Measurements from ENCODE around the gene ATAD3B. TPM values are rescaled to one million over a fixed set of nuclear protein-coding genes. Genes with fewer than 3 reads are reported as not detected.

The ATAD3B gene
- polyA plus RNA-seq, 4 donors = 9.4 to 29.9 (median 20.5) TPM

DNA sequence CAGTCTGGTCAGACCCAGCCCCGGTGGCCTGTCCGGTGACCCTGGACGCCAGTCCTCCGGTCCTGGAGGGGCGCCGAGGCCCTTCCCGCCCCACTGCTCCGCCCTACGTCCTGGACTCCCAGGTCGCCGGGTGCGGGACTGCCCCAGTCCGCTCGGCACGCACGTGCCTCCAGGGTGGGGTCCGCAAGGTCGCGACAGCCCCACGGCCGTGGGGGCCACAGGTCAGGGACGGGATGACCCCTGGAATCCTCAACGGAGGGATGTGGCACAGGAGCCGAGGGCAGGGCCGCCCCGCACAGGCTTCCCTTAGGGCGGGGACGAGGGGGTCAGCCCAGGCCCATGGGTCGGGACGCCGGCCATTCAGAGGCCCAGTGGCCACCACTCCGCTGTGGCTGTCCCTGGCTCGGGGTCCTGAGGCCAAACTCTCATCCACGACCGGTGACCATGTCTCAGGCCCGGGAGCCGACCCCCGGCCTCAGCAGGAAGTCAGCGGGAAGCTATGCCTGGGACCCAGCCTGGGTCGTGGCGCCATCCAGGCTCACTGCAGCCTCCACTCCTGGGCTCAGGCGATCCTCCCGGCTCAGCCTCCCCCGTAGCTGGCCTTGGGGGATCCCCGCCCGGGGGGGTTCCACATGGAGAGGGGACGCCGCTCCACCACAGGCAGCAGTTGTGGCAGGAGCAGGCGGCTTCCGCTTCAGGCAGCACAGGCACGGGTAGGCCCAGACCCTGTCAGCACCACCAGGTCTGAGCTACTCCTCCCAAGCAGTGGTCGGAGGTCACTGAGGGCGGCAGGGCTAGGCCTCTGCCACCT is 69.5 kb downstream of the ATAD3B start:
- DNase-seq (ENCODE audit: low read depth in 4 of 4, low spot score in 2 of 4) = no peak

DNA sequence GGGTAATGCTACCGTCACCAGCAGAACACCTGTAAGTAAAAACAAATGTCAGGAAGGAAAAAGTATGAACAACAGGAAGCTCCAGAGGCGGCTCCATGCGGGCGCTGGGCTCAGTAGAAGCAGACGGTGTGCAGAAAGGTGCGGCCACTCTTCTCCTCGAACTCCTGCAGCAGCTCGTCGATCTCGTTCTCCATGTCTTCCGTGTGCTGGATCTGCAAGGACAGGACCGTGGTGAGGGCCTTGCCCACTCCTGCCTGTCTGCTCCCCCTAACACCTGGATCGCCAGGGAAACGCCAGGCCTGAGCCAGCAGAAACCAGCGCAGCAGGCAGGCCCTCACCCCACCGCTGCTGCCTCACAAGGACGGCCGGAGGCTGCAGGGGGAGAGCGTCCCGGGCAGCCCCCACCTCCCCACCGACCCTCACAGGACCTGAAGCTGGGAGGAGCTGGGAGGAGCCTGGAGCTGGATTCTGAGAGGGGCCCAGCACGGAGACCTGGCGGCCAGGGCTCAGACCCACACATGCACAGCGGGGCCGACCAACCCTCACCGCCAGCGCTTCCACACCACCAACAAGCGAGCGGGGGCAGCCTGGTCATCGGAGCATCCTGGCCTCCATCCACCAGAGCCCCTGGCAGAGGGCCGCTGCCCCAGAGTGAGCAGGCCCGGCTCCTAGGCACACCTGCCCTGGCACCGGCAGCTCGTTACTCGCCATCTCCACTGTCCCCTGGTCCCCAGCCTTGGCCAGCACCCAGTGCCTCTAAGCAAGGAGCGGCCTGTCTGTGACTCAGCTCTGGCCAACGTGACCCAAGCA is 70.6 kb downstream of the ATAD3B start:
- DNase-seq (ENCODE audit: low read depth in 4 of 4, low spot score in 2 of 4) = no peak

DNA sequence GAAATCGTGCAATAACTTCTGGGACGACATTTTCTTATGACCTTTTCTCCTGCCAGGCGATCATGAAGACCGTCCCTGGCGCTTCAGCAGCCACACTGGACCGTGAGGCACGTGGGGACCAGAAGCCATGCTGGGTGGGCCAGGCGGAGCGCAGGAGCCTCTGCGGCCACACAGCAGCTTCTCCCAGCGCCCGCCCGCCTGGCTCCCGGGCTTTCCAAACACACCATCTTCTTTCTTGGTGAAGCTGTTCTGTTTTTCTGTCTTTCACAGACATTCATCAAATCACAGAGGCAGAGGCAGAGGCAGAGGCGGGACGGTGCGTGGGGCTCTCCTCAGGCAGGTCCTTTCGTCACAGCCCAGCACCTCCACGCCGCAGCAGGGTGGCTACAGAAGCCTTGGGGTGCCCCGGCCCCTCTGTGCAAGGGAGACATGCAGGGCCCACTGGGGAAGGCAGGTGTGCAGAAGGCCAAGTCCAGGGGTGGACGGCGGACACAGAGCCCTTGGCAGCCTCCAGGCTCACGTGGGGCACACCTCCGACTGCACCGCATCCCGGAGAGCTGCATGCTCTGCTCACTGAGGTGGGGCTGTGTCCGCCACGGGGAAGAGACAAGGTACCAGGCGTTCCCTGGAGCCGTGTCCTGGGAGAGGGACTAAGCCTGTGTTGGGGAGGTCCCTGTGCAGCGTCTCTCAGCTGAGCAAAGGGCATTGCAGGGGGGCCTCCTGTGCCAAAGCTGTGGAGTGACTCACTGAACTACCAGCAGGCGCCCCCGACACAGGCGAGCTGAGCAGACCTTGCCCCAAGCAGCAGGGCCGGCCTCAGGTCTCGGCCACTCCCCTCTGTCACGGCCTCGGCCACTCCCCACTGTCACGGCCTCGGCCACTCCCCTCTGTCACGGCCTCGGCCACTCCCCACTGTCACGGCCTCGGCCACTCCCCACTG is 71.5 kb downstream of the ATAD3B start:
- no peak for DNase-seq (ENCODE audit: low read depth in 4 of 4, low spot score in 2 of 4)

DNA sequence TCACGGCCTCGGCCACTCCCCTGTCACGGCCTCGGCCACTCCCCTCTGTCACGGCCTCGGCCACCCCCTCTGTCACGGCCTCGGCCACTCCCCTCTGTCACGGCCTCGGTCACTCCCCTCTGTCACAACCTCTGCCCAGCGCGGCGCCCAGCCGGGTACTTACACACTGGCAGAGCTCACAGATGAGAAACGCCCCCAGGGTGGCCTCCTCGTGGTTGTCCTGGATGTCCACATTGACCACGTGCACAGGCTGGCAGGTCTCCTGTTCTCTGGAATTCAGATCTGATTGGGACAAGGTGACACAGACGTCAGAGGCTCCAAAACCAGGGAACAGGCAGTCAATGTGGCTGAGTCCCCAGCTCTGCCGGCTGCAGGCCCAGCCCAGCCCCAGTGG is 72.1 kb downstream of the ATAD3B start:
- DNase-seq (ENCODE audit: low read depth in 4 of 4, low spot score in 2 of 4) = no peak

DNA sequence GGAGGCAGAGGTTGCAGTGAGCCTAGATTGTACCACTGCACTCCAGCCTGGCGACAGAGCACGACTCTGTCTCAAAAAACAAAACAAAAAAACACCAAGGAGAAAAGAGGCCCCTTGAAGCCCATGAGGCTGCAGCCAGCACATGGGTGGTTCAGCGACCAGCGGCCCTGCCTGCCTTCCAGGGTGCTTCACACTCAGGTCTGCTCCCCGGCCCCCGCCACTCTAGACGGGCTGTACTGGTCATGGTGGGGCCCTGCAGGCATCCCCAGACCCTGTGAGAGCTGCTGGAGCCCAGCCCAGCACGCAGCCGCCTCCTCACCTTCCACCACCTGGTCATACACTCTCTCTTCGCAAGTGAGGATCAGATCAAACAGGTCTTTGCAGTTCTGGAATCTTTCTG is 73.0 kb downstream of the ATAD3B start:
- no peak for DNase-seq (ENCODE audit: low read depth in 4 of 4, low spot score in 2 of 4)

Other genes with a start within 250 kb of the ATAD3B start
- 100 to 1,000 TPM; 115 to 144 (median 130) TPM for gene SDF4, start 239.8 kb upstream of the ATAD3B start, polyA plus RNA-seq (ENCODE audit: insufficient read length in 4 of 4)
- 10 to 100 TPM; 19.8 to 24.4 (median 21.4) TPM for gene B3GALT6, start 239.5 kb upstream of the ATAD3B start, polyA plus RNA-seq (ENCODE audit: insufficient read length in 4 of 4)
- 10 to 100 TPM in 3 of 4 donors, 1 to 10 TPM in 1; 7.2 to 17.3 (median 14.9) TPM for gene C1QTNF12, start 225.0 kb upstream of the ATAD3B start, polyA plus RNA-seq (ENCODE audit: insufficient read length in 4 of 4)
- 10 to 100 TPM; 40.9 to 68.6 (median 58.4) TPM for gene UBE2J2, start 197.9 kb upstream of the ATAD3B start, polyA plus RNA-seq (ENCODE audit: insufficient read length in 4 of 4)
- gene SCNN1D, start 191.3 kb upstream of the ATAD3B start, polyA plus RNA-seq (ENCODE audit: insufficient read length in 4 of 4) = 10 to 100 TPM in 1 of 4 donors, 1 to 10 TPM in 3; 2.4 to 10.2 (median 6.9) TPM
- gene ACAP3, start 163.8 kb upstream of the ATAD3B start, polyA plus RNA-seq (ENCODE audit: insufficient read length in 4 of 4) = 10 to 100 TPM; 14.9 to 45.2 (median 33.0) TPM
- gene PUSL1, start 163.2 kb upstream of the ATAD3B start, polyA plus RNA-seq (ENCODE audit: insufficient read length in 4 of 4) = 10 to 100 TPM in 2 of 4 donors, 1 to 10 TPM in 2; 7.3 to 12.4 (median 10.7) TPM
- 100 to 1,000 TPM in 3 of 4 donors, 10 to 100 TPM in 1; 94.8 to 169 (median 129) TPM for gene INTS11, start 147.1 kb upstream of the ATAD3B start, polyA plus RNA-seq (ENCODE audit: insufficient read length in 4 of 4)
- gene CPTP, start 147.0 kb upstream of the ATAD3B start, polyA plus RNA-seq (ENCODE audit: insufficient read length in 4 of 4) = 10 to 100 TPM; 12.4 to 21.1 (median 17.3) TPM
- gene TAS1R3, start 140.5 kb upstream of the ATAD3B start, polyA plus RNA-seq (ENCODE audit: insufficient read length in 4 of 4) = under 1 TPM; 0.28 to 0.70 (median 0.45) TPM
- gene DVL1, start 122.3 kb upstream of the ATAD3B start, polyA plus RNA-seq (ENCODE audit: insufficient read length in 4 of 4) = 10 to 100 TPM; 24.6 to 52.2 (median 45.6) TPM
- gene MXRA8, start 113.2 kb upstream of the ATAD3B start, polyA plus RNA-seq (ENCODE audit: insufficient read length in 4 of 4) = 100 to 1,000 TPM; 164 to 219 (median 209) TPM
- gene AURKAIP1, start 96.6 kb upstream of the ATAD3B start, polyA plus RNA-seq (ENCODE audit: insufficient read length in 4 of 4) = 100 to 1,000 TPM in 1 of 4 donors, 10 to 100 TPM in 3; 64.4 to 107 (median 84.7) TPM
- 100 to 1,000 TPM; 178 to 392 (median 277) TPM for gene CCNL2, start 72.4 kb upstream of the ATAD3B start, polyA plus RNA-seq (ENCODE audit: insufficient read length in 4 of 4)
- 100 to 1,000 TPM; 111 to 143 (median 117) TPM for gene MRPL20, start 64.5 kb upstream of the ATAD3B start, polyA plus RNA-seq (ENCODE audit: insufficient read length in 4 of 4)
- gene ANKRD65, start 50.5 kb upstream of the ATAD3B start, polyA plus RNA-seq (ENCODE audit: insufficient read length in 4 of 4) = 10 to 100 TPM in 3 of 4 donors, 1 to 10 TPM in 1; 5.1 to 27.6 (median 12.1) TPM
- gene VWA1, start 36.1 kb upstream of the ATAD3B start, polyA plus RNA-seq (ENCODE audit: insufficient read length in 4 of 4) = 100 to 1,000 TPM in 1 of 4 donors, 10 to 100 TPM in 3; 48.3 to 104 (median 66.7) TPM
- gene ATAD3C, start 22.1 kb upstream of the ATAD3B start, polyA plus RNA-seq (ENCODE audit: insufficient read length in 4 of 4) = 1 to 10 TPM; 2.6 to 3.7 (median 2.9) TPM
- 10 to 100 TPM; 15.8 to 31.6 (median 24.4) TPM for gene ATAD3A, start 40.4 kb downstream of the ATAD3B start, polyA plus RNA-seq (ENCODE audit: insufficient read length in 4 of 4)
- 1 to 10 TPM; 4.3 to 8.4 (median 7.3) TPM for gene TMEM240, start 68.9 kb downstream of the ATAD3B start, polyA plus RNA-seq (ENCODE audit: insufficient read length in 4 of 4)
- 10 to 100 TPM; 76.6 to 95.9 (median 82.9) TPM for gene SSU72, start 103.1 kb downstream of the ATAD3B start, polyA plus RNA-seq (ENCODE audit: insufficient read length in 4 of 4)
- gene FNDC10, start 128.4 kb downstream of the ATAD3B start, polyA plus RNA-seq (ENCODE audit: insufficient read length in 4 of 4) = 1 to 10 TPM; 1.6 to 5.1 (median 4.0) TPM
- gene MIB2, start 143.7 kb downstream of the ATAD3B start, polyA plus RNA-seq (ENCODE audit: insufficient read length in 4 of 4) = 10 to 100 TPM; 23.5 to 90.7 (median 55.8) TPM
- 10 to 100 TPM; 16.0 to 54.0 (median 37.4) TPM for gene MMP23B, start 160.4 kb downstream of the ATAD3B start, polyA plus RNA-seq (ENCODE audit: insufficient read length in 4 of 4)
- 10 to 100 TPM; 36.8 to 47.7 (median 42.4) TPM for gene CDK11B, start 187.2 kb downstream of the ATAD3B start, polyA plus RNA-seq (ENCODE audit: insufficient read length in 4 of 4)
- 100 to 1,000 TPM in 1 of 4 donors, 10 to 100 TPM in 3; 56.5 to 111 (median 82.2) TPM for gene SLC35E2B, start 221.0 kb downstream of the ATAD3B start, polyA plus RNA-seq (ENCODE audit: insufficient read length in 4 of 4)